Smooth muscle cell (in vitro differentiated cells): Measurements from ENCODE around the gene PCSK5. TPM values are rescaled to one million over a fixed set of nuclear protein-coding genes. Genes with fewer than 3 reads are reported as not detected.
A peak's percentile ranks its signal among the peaks of the same experiment; 100 is the strongest.
"Not testable (repeated sequence)": the region's sequence is repeated elsewhere in the genome, so short reads cannot be mapped to it uniquely, and the experiment has no call there.

Experiments used
- DNase-seq: peaks from one replicate; lab custom pipeline; 2025; ENCODE audit not compliant: unreplicated experiment; lab: John Stamatoyannopoulos, UW
- H2AFZ ChIP-seq: fragments of 200-600 bp; sonication (generic); 2 replicates; pipeline ENCODE4 v1.6.0; 2016; ENCODE audit warnings: antibody characterized with exemption, low read depth, mild to moderate bottlenecking
- H3F3A ChIP-seq: fragments of 200-600 bp; sonication (generic); 2 replicates; pipeline ENCODE4 v1.6.0; 2017; ENCODE audit warnings: antibody characterized with exemption, low read depth
- H3K27ac ChIP-seq: fragments of 200-600 bp; sonication (generic); 2 replicates; pipeline ENCODE4 v1.5.1; 2016; ENCODE audit warnings: low read depth, mild to moderate bottlenecking
- H3K27me3 ChIP-seq: fragments of 200-600 bp; sonication (generic); 2 replicates; pipeline ENCODE4 v1.6.1; 2016; ENCODE audit warnings: low read depth, mild to moderate bottlenecking
- H3K36me3 ChIP-seq: fragments of 200-600 bp; sonication (generic); 2 replicates; pipeline ENCODE4 v1.5.1; 2016; ENCODE audit warnings: low read depth
- H3K4me1 ChIP-seq: fragments of 200-600 bp; sonication (generic); 2 replicates; pipeline ENCODE4 v1.5.1; 2016; ENCODE audit warnings: low read depth
- H3K4me2 ChIP-seq: fragments of 200-600 bp; sonication (generic); 2 replicates; pipeline ENCODE4 v1.6.0; 2016; ENCODE audit warnings: mild to moderate bottlenecking
- H3K4me3 ChIP-seq: fragments of 200-600 bp; sonication (generic); 2 replicates; pipeline ENCODE4 v1.5.1; 2016; ENCODE audit warnings: mild to moderate bottlenecking
- H3K79me2 ChIP-seq: fragments of 200-600 bp; sonication (generic); 2 replicates; pipeline ENCODE4 v1.6.0; 2016; ENCODE audit warnings: low read depth, mild to moderate bottlenecking
- H3K9ac ChIP-seq: fragments of 200-600 bp; sonication (generic); 2 replicates; pipeline ENCODE4 v1.6.0; 2016; ENCODE audit warnings: low read depth
- H3K9me3 ChIP-seq: fragments of 200-600 bp; sonication (generic); replicated peaks from 2 replicates; pipeline ENCODE4 v1.5.1; 2016; ENCODE audit warnings: low read depth
- H4K20me1 ChIP-seq: fragments of 200-600 bp; sonication (generic); 2 replicates; pipeline ENCODE4 v1.6.0; 2016; ENCODE audit warnings: low read depth
- CTCF ChIP-seq: fragments of 200-600 bp; sonication (generic); IDR thresholded peaks from 2 replicates; pipeline ENCODE4 v1.5.1; 2017; ENCODE audit warnings: borderline replicate concordance, mild to moderate bottlenecking, antibody characterized with exemption; ENCODE audit not compliant: insufficient read depth, poor library complexity, severe bottlenecking
- WGBS: methylation state at CpG from one replicate; pipeline ENCODE4 v1.1.7; 2016; ENCODE audit warnings: low lambda C conversion rate; 5-methylcytosine and 5-hydroxymethylcytosine counted together
- polyA plus RNA-seq: library from polyadenylated mRNA; unstranded; fragments of >200 nt; fragmentation: Nextera tagmentation; extraction: Ambion mirVana; gene quantifications from 2 replicates; pipeline ENCODE4 v1.2.1, GENCODE V29; 2016
- total RNA-seq: library from RNA; depleted of rRNA; stranded (reverse); fragments of >200 nt; gene quantifications from 2 replicates; pipeline ENCODE4 v1.2.3, GENCODE V29; 2014

The PCSK5 gene
- total and polyA plus RNA-seq, 2 experiments from 2014 or later, result 2.3 to 2.8 TPM

- peaks cover 6% of the 10 kb centered on the region for H3F3A ChIP-seq
- no peaks in the 10 kb centered on the region for H3K27me3 ChIP-seq
- H2AFZ ChIP-seq, result peak overlapping the region; percentile 71
- DNase-seq, result no peak
- peak overlapping the region; percentile 82 for H3K4me2 ChIP-seq
- no peaks in the 10 kb centered on the region for H3K36me3 ChIP-seq
- H3K9ac ChIP-seq, result no peak overlapping the region
- no peaks in the 10 kb centered on the region for H3K79me2 ChIP-seq
- H3K27ac ChIP-seq, result no peak overlapping the region
- H4K20me1 ChIP-seq, result no peaks in the 10 kb centered on the region
- TF ChIP-seq CTCF, result no peak
- peak overlapping the region; percentile 31 for H3K4me3 ChIP-seq
- WGBS, result 41% methylated on average over 14 of the region's 14 CpGs
- H3K9me3 ChIP-seq, result no peaks in the 10 kb centered on the region
- peaks cover 16% of the 10 kb centered on the region for H3K4me1 ChIP-seq
Measured at GRCh38 chr9:76297721-76298239, 407.3 kb downstream of the PCSK5 start.

GRCh38 chr9:76298521-76299144 lies 408.2 kb downstream of the PCSK5 start:
- H3K9me3 ChIP-seq, result no peaks in the 10 kb centered on the region
- no peak overlapping the region for H3K27ac ChIP-seq
- H3K9ac ChIP-seq, result no peak overlapping the region
- no peaks in the 10 kb centered on the region for H4K20me1 ChIP-seq
- H3K4me1 ChIP-seq, result peaks cover 16% of the 10 kb centered on the region
- no peaks in the 10 kb centered on the region for H3K27me3 ChIP-seq
- TF ChIP-seq CTCF, result no peak
- peaks cover 6% of the 10 kb centered on the region for H3F3A ChIP-seq
- no peak overlapping the region for H3K4me2 ChIP-seq
- no peak overlapping the region for H2AFZ ChIP-seq
- no peak for DNase-seq
- H3K79me2 ChIP-seq, result no peaks in the 10 kb centered on the region
- no peaks in the 10 kb centered on the region for H3K36me3 ChIP-seq
- WGBS, result 50% methylated on average over 3 of the region's 3 CpGs
- no peak overlapping the region for H3K4me3 ChIP-seq

- H2AFZ ChIP-seq, result no peak overlapping the region
- H3K4me2 ChIP-seq, result no peak overlapping the region
- WGBS, result 85% methylated on average over 3 of the region's 3 CpGs
- H3K36me3 ChIP-seq, result no peaks in the 10 kb centered on the region
- DNase-seq, result no peak
- no peak overlapping the region for H3K4me3 ChIP-seq
- H3K27me3 ChIP-seq, result no peaks in the 10 kb centered on the region
- no peaks in the 10 kb centered on the region for H3K79me2 ChIP-seq
- H4K20me1 ChIP-seq, result no peaks in the 10 kb centered on the region
- H3F3A ChIP-seq, result peaks cover 6% of the 10 kb centered on the region
- H3K27ac ChIP-seq, result no peak overlapping the region
- peaks cover 11% of the 10 kb centered on the region for H3K4me1 ChIP-seq
- H3K9me3 ChIP-seq, result no peaks in the 10 kb centered on the region
- H3K9ac ChIP-seq, result no peak overlapping the region
- TF ChIP-seq CTCF, result no peak
Measured at GRCh38 chr9:76302543-76302942, 412.1 kb downstream of the PCSK5 start.

- Histone ChIP-seq H2AFZ (no peak overlapping the region), H4K20me1 (no peaks in the 10 kb centered on the region), H3K4me3 (no peak overlapping the region), H3K4me1 (peaks cover 6% of the 10 kb centered on the region), H3K4me2 (no peak overlapping the region), H3K36me3 (no peaks in the 10 kb centered on the region), H3K9ac (no peak overlapping the region), H3K9me3 (no peaks in the 10 kb centered on the region), H3K27me3 (no peaks in the 10 kb centered on the region), H3K27ac (no peak overlapping the region), H3F3A (peaks cover 6% of the 10 kb centered on the region), H3K79me2 (no peaks in the 10 kb centered on the region)
- no peak for DNase-seq
- 31% methylated on average over 3 of the region's 3 CpGs for WGBS
- TF ChIP-seq CTCF, result peak; percentile 77
Measured at GRCh38 chr9:76302947-76303550, 412.6 kb downstream of the PCSK5 start.

GRCh38 chr9:76307047-76307446 lies 416.6 kb downstream of the PCSK5 start:
- 28% methylated on average over 7 of the region's 7 CpGs for WGBS
- not testable (repeated sequence) for H3K4me1 ChIP-seq, H4K20me1 ChIP-seq, H3K9ac ChIP-seq, H2AFZ ChIP-seq, H3K79me2 ChIP-seq, H3K27ac ChIP-seq, H3K4me2 ChIP-seq, H3K4me3 ChIP-seq, DNase-seq, H3K27me3 ChIP-seq, H3K36me3 ChIP-seq, H3F3A ChIP-seq, H3K9me3 ChIP-seq
